Esophagus squamous epithelium (tissue), 5 donors: Measurements from ENCODE around the gene PLIN1. TPM values are rescaled to one million over a fixed set of nuclear protein-coding genes. Genes with fewer than 3 reads are reported as not detected.

ENCODE experiments used
- DNase-seq: peaks from one replicate; lab custom pipeline; 2025; lab: John Stamatoyannopoulos, UW
- H3K27ac ChIP-seq, 4 donors: fragments of 200-600 bp; sonication (generic); one replicate each; pipeline ENCODE4 v1.5.1; 2016 to 2019; ENCODE audit warnings: mild to moderate bottlenecking in 1 of 4
- H3K27me3 ChIP-seq, 4 donors: fragments of 200-600 bp; sonication (generic); 1 replicate in 3 of 4; 2 replicates in 1 of 4; pipeline versions ENCODE4 v1.5.1 to v1.6.0; 2017 to 2021; ENCODE audit warnings: antibody characterized with exemption in 1 of 4
- H3K36me3 ChIP-seq, 3 donors: fragments of 200-600 bp; sonication (generic); one replicate each; pipeline ENCODE4 v1.5.1; 2016 to 2019
- H3K4me1 ChIP-seq, 3 donors: fragments of 200-600 bp; sonication (generic); one replicate each; pipeline ENCODE4 v1.5.1; 2017 to 2019
- H3K4me3 ChIP-seq, 4 donors: fragments of 200-600 bp; sonication (generic); 1 replicate in 3 of 4; 2 replicates in 1 of 4; pipeline ENCODE4 v1.5.1; 2016 to 2019; ENCODE audit warnings: mild to moderate bottlenecking in 2 of 4, moderate library complexity in 1 of 4
- H3K9me3 ChIP-seq, 3 donors: fragments of 200-600 bp; sonication (generic); one replicate each; pipeline ENCODE4 v1.5.1; 2016 to 2019
- CTCF ChIP-seq, 6 experiments: fragments of 450-650 bp in 4 of 6; fragments of 200-600 bp in 2 of 6; sonication (generic) in 2 of 6; IDR thresholded peaks; one replicate each; pipeline ENCODE4 v1.5.1; 2016 to 2019; ENCODE audit warnings: antibody characterized with exemption in 6 of 6, mild to moderate bottlenecking in 4 of 6, moderate library complexity in 4 of 6
- POLR2A ChIP-seq, 4 donors: fragments of 450-650 bp; IDR thresholded peaks; one replicate each; pipeline ENCODE4 v1.6.1; 2017; ENCODE audit warnings: antibody characterized with exemption in 4 of 4, mild to moderate bottlenecking in 4 of 4, moderate library complexity in 3 of 4
- WGBS, 2 donors: methylation state at CpG; one replicate each; pipeline ENCODE4 v1.1.5; 2018; 5-methylcytosine and 5-hydroxymethylcytosine counted together
- intact Hi-C: fragments of 100-400 bp; cut with DNase I; formaldehyde crosslinking; loops from one replicate; pipeline ENCODE4 v1.15.0; 2022
- total RNA-seq, 4 donors: library from RNA; depleted of rRNA; stranded (reverse); fragments of >200 nt; gene quantifications; one replicate each; pipeline ENCODE4 v1.1.0, GENCODE V29; 2016
- donor health status: DM: yes; HTN: yes; CAD: no.

Gene PLIN1
- total RNA-seq, 4 donors from 2014 or later: 0.26 to 3.6 (median 0.91) TPM

- H3K36me3 ChIP-seq: peaks cover 7 to 50% (median 21%) of the 10 kb centered on the region in 3 donors
Observed at GRCh38 chr15:89633585-89633984, 45.6 kb downstream of the PLIN1 start.

GRCh38 chr15:89632563-89633430, 46.4 kb downstream of the PLIN1 start:
- TF ChIP-seq CTCF (IDR thresholded peaks at IDR 0.05): no peak
- Histone ChIP-seq H3K9me3 (no peaks in the 10 kb centered on the region), H3K4me1 (no peaks in the 10 kb centered on the region), H3K27me3 (no peaks in the 10 kb centered on the region), H3K4me3 (no peak overlapping the region), H3K36me3 (peaks cover 7 to 58% (median 29%) of the 10 kb centered on the region in 3 donors), H3K27ac (no peak overlapping the region)
- intact Hi-C loops: no loop called here
- 96 to 97% methylated on average over 8 to 13 of the region's 18 CpGs for WGBS, 2 donors
- DNase-seq: no peak

More at GRCh38 chr15:89633585-89633984, 45.6 kb downstream of the PLIN1 start:
- intact Hi-C loops: no loop called here
- no peaks in the 10 kb centered on the region for H3K9me3 ChIP-seq
- no peak overlapping the region for H3K27ac ChIP-seq
- no peak for DNase-seq
- no peaks in the 10 kb centered on the region for H3K4me1 ChIP-seq
- no peaks in the 10 kb centered on the region for H3K27me3 ChIP-seq
- TF ChIP-seq POLR2A (IDR thresholded peaks at IDR 0.05): no peak
- H3K4me3 ChIP-seq: no peak overlapping the region
- WGBS, 2 donors: 93 to 98% methylated on average over 3 to 12 of the region's 23 CpGs

- DNase-seq: no peak
Observed at GRCh38 chr15:89631902-89632264, 47.3 kb downstream of the PLIN1 start.

GRCh38 chr15:89630974-89631901, 47.9 kb downstream of the PLIN1 start:
- no peak for DNase-seq
- TF ChIP-seq POLR2A (IDR thresholded peaks at IDR 0.05): no peak
- TF ChIP-seq CTCF (IDR thresholded peaks at IDR 0.05): no peak
- H3K27ac ChIP-seq: no peak overlapping the region
- intact Hi-C loops: no loop called here
- H3K4me1 ChIP-seq: no peaks in the 10 kb centered on the region
- peaks cover 7 to 73% (median 29%) of the 10 kb centered on the region in 3 donors for H3K36me3 ChIP-seq
- no peaks in the 10 kb centered on the region for H3K9me3 ChIP-seq
- 99 to 100% methylated on average over 8 to 10 of the region's 30 CpGs for WGBS, 2 donors
- no peak overlapping the region for H3K4me3 ChIP-seq
- no peaks in the 10 kb centered on the region for H3K27me3 ChIP-seq

More at GRCh38 chr15:89631902-89632264, 47.3 kb downstream of the PLIN1 start:
- H3K9me3 ChIP-seq: no peaks in the 10 kb centered on the region
- no peak overlapping the region for H3K27ac ChIP-seq
- TF ChIP-seq CTCF (IDR thresholded peaks at IDR 0.05) (no peak), POLR2A (IDR thresholded peaks at IDR 0.05) (no peak)
- no peaks in the 10 kb centered on the region for H3K27me3 ChIP-seq
- 87 to 90% methylated on average over 10 of the region's 10 CpGs for WGBS, 2 donors
- H3K4me1 ChIP-seq: no peaks in the 10 kb centered on the region
- no peak overlapping the region for H3K4me3 ChIP-seq
- intact Hi-C loops: no loop called here
- H3K36me3 ChIP-seq: peaks cover 7 to 67% (median 29%) of the 10 kb centered on the region in 3 donors

GRCh38 chr15:89630260-89630659, 48.9 kb downstream of the PLIN1 start:
- H3K4me3 ChIP-seq: no peak overlapping the region
- H3K27ac ChIP-seq: no peak overlapping the region
- H3K9me3 ChIP-seq: no peaks in the 10 kb centered on the region
- DNase-seq: no peak
- no peaks in the 10 kb centered on the region for H3K4me1 ChIP-seq
- intact Hi-C loops: no loop called here
- no peaks in the 10 kb centered on the region for H3K27me3 ChIP-seq
- peaks cover 10 to 83% (median 29%) of the 10 kb centered on the region in 3 donors for H3K36me3 ChIP-seq
- WGBS, 2 donors: 98 to 100% methylated on average over 1 to 10 of the region's 14 CpGs
- TF ChIP-seq POLR2A (IDR thresholded peaks at IDR 0.05) (no peak), CTCF (IDR thresholded peaks at IDR 0.05) (no peak)
